K562 (cell line): ENCODE results near the gene ID1. TPM values are rescaled to one million over a fixed set of nuclear protein-coding genes. Genes with fewer than 3 reads are reported as not detected.
A peak's percentile ranks its signal among the peaks of the same experiment; 100 is the strongest.

ENCODE experiments used
- ATAC-seq: fragments of 200-7000 bp; cut with Tn5 transposase; 3 replicates; pipeline ENCODE4 v1.9.1; 2020; ENCODE audit warnings: moderate library complexity
- BruUV-seq: library from RNA; stranded (reverse); fragments of 400-500 nt; replicated peaks from 2 replicates; lab custom pipeline; 2021; lab: Mats Ljungman, UMichigan
- CTCF ChIA-PET: fragments of 300-600 bp; formaldehyde crosslinking; extraction: SDS; loops from one replicate; lab custom pipeline; 2021; ENCODE audit warnings: low intra/inter-chr PET ratio; lab: Yijun Ruan, JAX
- POLR2A ChIA-PET: fragments of 300-600, 350-650 bp; sonication (Branson Sonifier 250); formaldehyde crosslinking; extraction: SDS; loops from one replicate; lab custom pipeline; 2021; ENCODE audit warnings: antibody characterized with exemption, inconsistent platforms; lab: Yijun Ruan, JAX
- DNase-seq, 4 experiments: peaks; one replicate each; pipeline versions ENCODE4 v3.0.0 to v3.0.0-alpha.2; 2011 to 2018; ENCODE audit warnings: low spot score in 3 of 4, mixed read lengths in 3 of 4; ENCODE audit errors: extremely low read depth in 1 of 4
- FAIRE-seq: peaks from 2 replicates; lab custom pipeline; 2011; peaks lifted over from hg19 to GRCh38; lab: Jason Lieb, UNC
- H2AFZ ChIP-seq: 2 replicates; pipeline ENCODE4 v1.6.0; 2011; ENCODE audit warnings: low read depth, low read length, control low read depth, inconsistent platforms
- H3K27ac ChIP-seq: fragments of 200-600 bp; 3 replicates; pipeline ENCODE4 v1.8.0; 2011; ENCODE audit warnings: low read depth, mild to moderate bottlenecking, control low read depth, inconsistent platforms, low read length, moderate library complexity, mixed read lengths; ENCODE audit errors: extremely low read depth
- H3K27me3 ChIP-seq, 2 experiments: fragments of 300-600 bp in 1 of 2; 2 replicates in 1 of 2; 3 replicates in 1 of 2; pipeline versions ENCODE4 v1.6.0 to v1.8.0; 2011; ENCODE audit warnings: inconsistent platforms in 2 of 2, low read length in 2 of 2, mild to moderate bottlenecking in 1 of 2, mixed read lengths in 1 of 2, moderate library complexity in 1 of 2; ENCODE audit not compliant: control insufficient read depth in 2 of 2, insufficient read depth in 2 of 2
- H3K36me3 ChIP-seq: fragments of 300-600 bp; 3 replicates; pipeline ENCODE4 v1.8.0; 2011; ENCODE audit warnings: mild to moderate bottlenecking, low read length, inconsistent platforms; ENCODE audit not compliant: control insufficient read depth, insufficient read depth
- H3K4me1 ChIP-seq, 2 experiments: fragments of 200-600 bp in 1 of 2; replicated peaks in 1 of 2; 2 replicates in 1 of 2; 3 replicates in 1 of 2; pipeline versions ENCODE4 v1.5.1 to v1.8.0; 2011; ENCODE audit warnings: inconsistent platforms in 2 of 2, low read length in 2 of 2, mild to moderate bottlenecking in 1 of 2, mixed read lengths in 1 of 2, moderate library complexity in 1 of 2; ENCODE audit not compliant: control insufficient read depth in 2 of 2, insufficient read depth in 2 of 2
- H3K4me2 ChIP-seq: 2 replicates; pipeline ENCODE4 v1.6.1; 2011; ENCODE audit warnings: low read length, control low read depth, inconsistent platforms, mixed read lengths; ENCODE audit not compliant: insufficient read depth
- H3K4me3 ChIP-seq: fragments of 200-600 bp; sonication (generic), shearing (Covaris generic); 2 replicates; pipeline ENCODE4 v1.5.1; 2016; ENCODE audit warnings: control low read depth, inconsistent platforms
- H3K79me2 ChIP-seq: fragments of 200-600 bp; 3 replicates; pipeline ENCODE4 v1.8.0; 2011; ENCODE audit warnings: low read length, inconsistent platforms; ENCODE audit not compliant: control insufficient read depth, insufficient read depth
- H3K9ac ChIP-seq, 2 experiments: 2 replicates each; pipeline versions ENCODE4 v1.6.0 to v1.6.1; 2011; ENCODE audit warnings: low read depth in 2 of 2, low read length in 2 of 2, control low read depth in 1 of 2, inconsistent platforms in 1 of 2, mild to moderate bottlenecking in 1 of 2, mixed read lengths in 1 of 2; ENCODE audit not compliant: insufficient read depth in 1 of 2
- H3K9me1 ChIP-seq: one replicate; pipeline ENCODE4 v1.6.0; 2011; ENCODE audit warnings: inconsistent platforms, mild to moderate bottlenecking, low read length, moderate library complexity; ENCODE audit not compliant: control insufficient read depth, insufficient read depth
- H3K9me3 ChIP-seq: replicated peaks from 2 replicates; pipeline ENCODE4 v1.5.1; 2011; ENCODE audit warnings: low read depth, low read length, inconsistent platforms; ENCODE audit not compliant: control insufficient read depth, insufficient read depth
- H4K20me1 ChIP-seq: replicated peaks from 2 replicates; pipeline ENCODE4 v1.6.1; 2011; ENCODE audit warnings: low read length, inconsistent platforms, mixed read lengths; ENCODE audit not compliant: control insufficient read depth, insufficient read depth
- C11orf30 ChIP-seq: fragments of 450-650 bp; IDR thresholded peaks from 2 replicates; pipeline ENCODE4 v1.6.1; 2016; ENCODE audit warnings: low read depth, mild to moderate bottlenecking
- EHMT2 ChIP-seq: fragments of 450-650 bp; IDR thresholded peaks from 2 replicates; pipeline ENCODE4 v1.6.1; 2018; ENCODE audit warnings: antibody characterized with exemption
- ETV1 ChIP-seq: fragments of 450-650 bp; conservative IDR thresholded peaks from 2 replicates; pipeline ENCODE4 v1.6.1; 2016; ENCODE audit warnings: missing genetic modification characterization, control low read depth, low read depth, missing compliant biosample characterization
- NKRF ChIP-seq: fragments of 450-650 bp; IDR thresholded peaks from 2 replicates; pipeline ENCODE4 v1.6.1; 2016; ENCODE audit warnings: borderline replicate concordance
- SIX5 ChIP-seq, 2 experiments: IDR thresholded peaks; 2 replicates each; pipeline ENCODE4 v1.6.1; 2011; ENCODE audit warnings: low read length in 2 of 2, borderline replicate concordance in 1 of 2, low read depth in 1 of 2, mild to moderate bottlenecking in 1 of 2, moderate library complexity in 1 of 2; ENCODE audit not compliant: insufficient read depth in 1 of 2
- ZNF280A ChIP-seq: fragments of 450-650 bp; IDR thresholded peaks from 2 replicates; pipeline ENCODE4 v1.6.1; 2018; ENCODE audit warnings: mild to moderate bottlenecking, low read depth; ENCODE audit not compliant: partially characterized antibody
- WGBS: fragments of 100-300 bp; shearing (Covaris generic); methylation state at CpG from one replicate; pipeline ENCODE4 v1.1.6; 2016; ENCODE audit warnings: low coverage, mixed read lengths; ENCODE audit not compliant: insufficient coverage; ENCODE audit errors: missing lambda C conversion rate; 5-methylcytosine and 5-hydroxymethylcytosine counted together
- in situ Hi-C: fragments of 300-500 bp; cut with MboI; formaldehyde crosslinking; loops from 4 replicates; pipeline ENCODE4 v1.15.0; 2018; ENCODE audit warnings: inconsistent platforms, mixed read lengths
- intact Hi-C: fragments of 100-400 bp; cut with micrococcal nuclease; formaldehyde crosslinking; loops from 2 replicates; pipeline ENCODE4 v1.14.2; 2022
- polyA plus RNA-seq, 8 experiments: library from polyadenylated mRNA; depleted of rRNA in 4 of 8; stranded (reverse) in 5 of 8; unstranded in 3 of 8; fragments of >200 nt; fragmentation: Nextera tagmentation in 2 of 8; fragmentation: Illumina TruSeq in 1 of 8; extraction: Ambion mirVana in 2 of 8; extraction: Trizol in 1 of 8; gene quantifications; 2 replicates each; pipeline versions ENCODE4 v1.2.1 to v1.2.3, GENCODE V29; 2011 to 2014; ENCODE audit warnings: inconsistent platforms in 1 of 8, missing spikeins in 1 of 8
- total RNA-seq, 7 experiments: library from RNA; depleted of rRNA in 6 of 7; stranded (reverse); fragments of >200 nt in 6 of 7; fragmentation: Illumina TruSeq in 2 of 7; extraction: Trizol in 2 of 7; gene quantifications; 2 replicates each; pipeline versions ENCODE4 v1.2.1 to v1.2.3, GENCODE V29; 2011 to 2021; ENCODE audit warnings: low replicate concordance in 1 of 7

The ID1 gene
- total and polyA plus RNA-seq, 9 of the 15 experiments (the other 6 are each of a cell fraction or from before 2014, with no cell fraction given): 1.4 to 358 (median 65.0) TPM

- 92% methylated on average over 1 of the region's 2 CpGs for WGBS
- Histone ChIP-seq H3K4me3 (no peak overlapping the region), H3K9me3 (0 out of 2 replicates have a peak, but pooled peaks cover 4% of the 10 kb centered on the region), H3K4me1 (peaks cover 10 to 31% of the 10 kb centered on the region in 2 experiments; a peak in 4 of 5 replicates), H3K27ac (no peak overlapping the region), H3K9me1 (no peaks in the 10 kb centered on the region), H3K36me3 (no peaks in the 10 kb centered on the region), H3K4me2 (no peak overlapping the region), H2AFZ (no peak overlapping the region), H4K20me1 (no peaks in the 10 kb centered on the region), H3K27me3 (no peaks in the 10 kb centered on the region), H3K9ac (no peak overlapping the region), H3K79me2 (peaks cover 19% of the 10 kb centered on the region)
- ChIA-PET POLR2A (interaction anchor here (0.7 to 2.6 kb wide), 4 partner anchors 28 to 51 kb away, joined by 3 to 14 read pairs (median 6); partner anchors contain the start of gene ID1), CTCF (no interaction called here)
- no TSS peak for BruUV-seq
- intact Hi-C loops: no loop called here
- in situ Hi-C loops: loop anchor here (25.0 kb wide), 1 partner anchor 1061 kb away; no protein-coding TSS in a partner anchor
- FAIRE-seq (no peak), ATAC-seq (no peak), DNase-seq (peak in 1 of 4 experiments; percentile 3)
- TF ChIP-seq C11orf30: no peak
- no peak for TF ChIP-seq ZNF280A
- no peak for TF ChIP-seq NKRF
- TF ChIP-seq EHMT2: no peak
- TF ChIP-seq ETV1: no peak
- TF ChIP-seq SIX5 (IDR thresholded peaks at IDR 0.05; ENCODE audit: borderline replicate concordance in 1 of 2, insufficient read depth in 1 of 2, low read depth in 1 of 2, low read length in 2 of 2): no peak
These were observed 28.3 kb upstream of the ID1 start for GRCh38 chr20:31576751-31577150.
